ENCODE results near the gene CSNK1A1L. TPM values are rescaled to one million over a fixed set of nuclear protein-coding genes. Genes with fewer than 3 reads are reported as not detected.

CSNK1A1L gene
- total RNA-seq, 3 donors from 2014 or later (not counting 1 experiment from before 2014, with no cell fraction given): not detected

- DNase-seq (no peak), ATAC-seq (no peak)
- no peaks in the 10 kb centered on the region for H3K4me1 Mint-ChIP-seq
- H3K4me3 ChIP-seq (ENCODE audit: low read length): no peak overlapping the region
- no peaks in the 10 kb centered on the region for H3K27me3 Mint-ChIP-seq (ENCODE audit: low read depth in 2 of 2)
- TF ChIP-seq CTCF (IDR thresholded peaks at IDR 0.05): no peak
- H3K27ac ChIP-seq (ENCODE audit: low read length): no peak overlapping the region
- intact Hi-C loops (cut with micrococcal nuclease): no loop called here
- no peaks in the 10 kb centered on the region for H3K9me3 ChIP-seq (ENCODE audit: control insufficient read depth, insufficient read depth, low read length)
- whole genome bisulfite sequencing (ENCODE audit: insufficient coverage): 68% methylated on average over 6 of the region's 6 CpGs
- no peaks in the 10 kb centered on the region for H3K36me3 ChIP-seq (ENCODE audit: control insufficient read depth, insufficient read depth, low read length)
- no peak overlapping the region for H3K27ac Mint-ChIP-seq
- H3K4me3 Mint-ChIP-seq: no peak overlapping the region
- peaks cover 2 to 11% of the 10 kb centered on the region in 2 donors for H3K9me3 Mint-ChIP-seq
- H3K27me3 ChIP-seq (ENCODE audit: control insufficient read depth, insufficient read depth, low read length): no peaks in the 10 kb centered on the region
- H3K4me1 ChIP-seq (ENCODE audit: control insufficient read depth, insufficient read depth, low read length): no peaks in the 10 kb centered on the region
- H3K36me3 Mint-ChIP-seq: no peaks in the 10 kb centered on the region
Measured at GRCh38 chr13:37134411-37135041, 29.1 kb upstream of the CSNK1A1L start.

- DNase-seq: no peak
- Mint-ChIP-seq H3K27ac (no peak overlapping the region), H3K27me3 (ENCODE audit: low read depth in 2 of 2) (no peaks in the 10 kb centered on the region), H3K36me3 (no peaks in the 10 kb centered on the region), H3K4me3 (no peak overlapping the region), H3K4me1 (no peaks in the 10 kb centered on the region), H3K9me3 (peaks cover 2 to 8% of the 10 kb centered on the region in 2 donors)
- no peak for TF ChIP-seq CTCF (IDR thresholded peaks at IDR 0.05)
- Histone ChIP-seq H3K4me3 (ENCODE audit: low read length) (no peak overlapping the region), H3K36me3 (ENCODE audit: control insufficient read depth, insufficient read depth, low read length) (no peaks in the 10 kb centered on the region), H3K27ac (ENCODE audit: low read length) (no peak overlapping the region), H3K27me3 (ENCODE audit: control insufficient read depth, insufficient read depth, low read length) (no peaks in the 10 kb centered on the region), H3K9me3 (ENCODE audit: control insufficient read depth, insufficient read depth, low read length) (no peaks in the 10 kb centered on the region), H3K4me1 (ENCODE audit: control insufficient read depth, insufficient read depth, low read length) (no peaks in the 10 kb centered on the region)
- no peak for ATAC-seq
- intact Hi-C loops (cut with micrococcal nuclease): no loop called here
- WGBS (ENCODE audit: insufficient coverage): 76% methylated on average over 2 of the region's 2 CpGs
Measured at GRCh38 chr13:37132211-37132610, 26.7 kb upstream of the CSNK1A1L start.

DNA sequence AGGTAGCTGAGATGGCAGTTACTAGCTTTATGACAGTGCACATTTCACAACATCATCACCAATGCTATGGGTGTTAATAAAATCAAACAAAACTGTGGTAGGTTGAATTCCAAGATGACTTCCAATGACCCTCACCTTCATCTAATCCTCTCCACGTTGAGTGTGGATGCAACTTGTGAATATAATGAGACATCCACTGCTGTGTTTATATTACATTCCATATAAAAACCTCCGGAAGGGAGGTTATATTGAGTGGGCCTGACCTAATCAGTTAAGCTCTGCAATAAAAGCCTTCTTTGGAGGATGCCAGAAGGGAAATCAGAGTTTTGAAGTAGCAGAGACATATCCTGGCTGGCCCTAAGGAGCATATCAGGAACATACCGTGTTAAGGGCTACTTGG lies 25.6 kb upstream of the CSNK1A1L start:
- no peaks in the 10 kb centered on the region for H3K36me3 Mint-ChIP-seq
- no peak overlapping the region for H3K27ac ChIP-seq (ENCODE audit: low read length)
- DNase-seq (no peak), ATAC-seq (no peak)
- H3K4me3 ChIP-seq (ENCODE audit: low read length): no peak overlapping the region
- 85% methylated on average over 2 of the region's 3 CpGs for WGBS (ENCODE audit: insufficient coverage)
- H3K4me1 ChIP-seq (ENCODE audit: control insufficient read depth, insufficient read depth, low read length): no peaks in the 10 kb centered on the region
- no peak for TF ChIP-seq CTCF (IDR thresholded peaks at IDR 0.05)
- H3K4me3 Mint-ChIP-seq: no peak overlapping the region
- intact Hi-C loops (cut with micrococcal nuclease): no loop called here
- H3K27me3 Mint-ChIP-seq (ENCODE audit: low read depth in 2 of 2): no peaks in the 10 kb centered on the region
- no peak overlapping the region for H3K27ac Mint-ChIP-seq
- no peaks in the 10 kb centered on the region for H3K9me3 ChIP-seq (ENCODE audit: control insufficient read depth, insufficient read depth, low read length)
- no peaks in the 10 kb centered on the region for H3K36me3 ChIP-seq (ENCODE audit: control insufficient read depth, insufficient read depth, low read length)
- H3K9me3 Mint-ChIP-seq: peaks cover 2 to 8% of the 10 kb centered on the region in 2 donors
- no peaks in the 10 kb centered on the region for H3K4me1 Mint-ChIP-seq
- no peaks in the 10 kb centered on the region for H3K27me3 ChIP-seq (ENCODE audit: control insufficient read depth, insufficient read depth, low read length)

DNA sequence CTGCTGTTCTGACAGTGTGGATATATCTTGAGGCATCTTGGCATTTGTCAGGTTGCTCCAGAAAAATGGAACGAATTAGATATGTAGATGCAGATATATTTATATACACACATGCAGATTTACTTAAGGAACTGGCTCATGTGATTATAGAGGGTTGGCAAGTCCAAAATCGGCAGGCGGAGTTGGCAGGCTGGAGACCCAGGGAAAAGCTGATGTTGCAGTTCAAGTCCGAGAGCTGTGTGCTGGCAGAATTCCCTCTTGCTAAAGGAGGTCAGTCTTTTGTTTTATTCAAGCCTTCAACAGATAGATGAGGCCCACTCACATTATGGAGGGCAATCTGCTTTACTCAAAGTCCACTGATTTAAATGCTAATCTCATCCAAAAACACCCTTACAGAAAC lies 24.4 kb upstream of the CSNK1A1L start:
- H3K9me3 Mint-ChIP-seq: peaks cover 2 to 8% of the 10 kb centered on the region in 2 donors
- no peaks in the 10 kb centered on the region for H3K9me3 ChIP-seq (ENCODE audit: control insufficient read depth, insufficient read depth, low read length)
- no peaks in the 10 kb centered on the region for H3K27me3 ChIP-seq (ENCODE audit: control insufficient read depth, insufficient read depth, low read length)
- H3K36me3 ChIP-seq (ENCODE audit: control insufficient read depth, insufficient read depth, low read length): no peaks in the 10 kb centered on the region
- DNase-seq (no peak), ATAC-seq (no peak)
- no peaks in the 10 kb centered on the region for H3K27me3 Mint-ChIP-seq (ENCODE audit: low read depth in 2 of 2)
- H3K27ac ChIP-seq (ENCODE audit: low read length): no peak overlapping the region
- no peaks in the 10 kb centered on the region for H3K4me1 Mint-ChIP-seq
- no peaks in the 10 kb centered on the region for H3K4me1 ChIP-seq (ENCODE audit: control insufficient read depth, insufficient read depth, low read length)
- intact Hi-C loops (cut with micrococcal nuclease): no loop called here
- 97% methylated on average over 3 of the region's 4 CpGs for WGBS (ENCODE audit: insufficient coverage)
- H3K27ac Mint-ChIP-seq: no peak overlapping the region
- no peak for TF ChIP-seq CTCF (IDR thresholded peaks at IDR 0.05)
- H3K36me3 Mint-ChIP-seq: no peaks in the 10 kb centered on the region
- no peak overlapping the region for H3K4me3 ChIP-seq (ENCODE audit: low read length)
- no peak overlapping the region for H3K4me3 Mint-ChIP-seq
